ENCODE results near the gene SLC17A7. TPM values are rescaled to one million over a fixed set of nuclear protein-coding genes. Genes with fewer than 3 reads are reported as not detected.

The SLC17A7 gene
- total and polyA plus RNA-seq, 2 of the 13 experiments (the other 11 are each of a cell fraction or from before 2014, with no cell fraction given), result 0.32 TPM; not detected in 1

GRCh38 chr19:49488046-49488862, 46.9 kb upstream of the SLC17A7 start (continued):
- no peak for TF ChIP-seq ZNF839 (CRISPR knock-in tag; IDR thresholded peaks at IDR 0.05; ENCODE audit: borderline replicate concordance)
- no peak for TF ChIP-seq ZNF318 (CRISPR knock-in tag; IDR thresholded peaks at IDR 0.05)
- TF ChIP-seq SSRP1 (CRISPR knock-in tag; IDR thresholded peaks at IDR 0.05), result no peak
- TF ChIP-seq ZNF720 (CRISPR knock-in tag; IDR thresholded peaks at IDR 0.05), result no peak
- TF ChIP-seq IRF1 (CRISPR knock-in tag; IDR thresholded peaks at IDR 0.05; ENCODE audit: low read depth), result no peak
- TF ChIP-seq ZNF772 (CRISPR knock-in tag; IDR thresholded peaks at IDR 0.05), result 0 out of 2 replicates have a peak, but pooled peaks have one; percentile 9
- TF ChIP-seq ZNF329 (CRISPR knock-in tag; IDR thresholded peaks at IDR 0.05; ENCODE audit: low read depth), result no peak
- TF ChIP-seq MLLT10 (CRISPR knock-in tag; IDR thresholded peaks at IDR 0.05), result 0 out of 2 replicates have a peak, but pooled peaks have one; percentile 85
- TF ChIP-seq ERF (CRISPR knock-in tag; IDR thresholded peaks at IDR 0.05), result no peak
- no peak for TF ChIP-seq FOXO1 (CRISPR knock-in tag; IDR thresholded peaks at IDR 0.05)
- TF ChIP-seq SRSF4 (IDR thresholded peaks at IDR 0.05; ENCODE audit: low read depth, low read length, poor library complexity, severe bottlenecking), result no peak
- TF ChIP-seq PHB2 (IDR thresholded peaks at IDR 0.05; ENCODE audit: partially characterized antibody), result no peak
- TF ChIP-seq ZNF83 (CRISPR knock-in tag; IDR thresholded peaks at IDR 0.05; ENCODE audit: borderline replicate concordance), result 0 out of 2 replicates have a peak, but pooled peaks have one; percentile 42
- no peak for TF ChIP-seq GPBP1L1 (CRISPR knock-in tag; IDR thresholded peaks at IDR 0.05)
- TF ChIP-seq HNF4A (CRISPR knock-in tag; IDR thresholded peaks at IDR 0.05), result no peak
- TF ChIP-seq ZBTB2 (CRISPR knock-in tag; IDR thresholded peaks at IDR 0.05; ENCODE audit: low read depth), result no peak
- TF ChIP-seq NCOA2 (CRISPR knock-in tag; IDR thresholded peaks at IDR 0.05), result 0 out of 2 replicates have a peak, but pooled peaks have one; percentile 24
- TF ChIP-seq XRCC5 (optimal IDR thresholded peaks at IDR 0.05; ENCODE audit: low read length), result no peak
